CD4-positive, alpha-beta T cell treated with Interleukin-4 for 1 hour (primary cell): Measurements from ENCODE around the gene CD180.

Experiments used
- DNase-seq, 2 donors: peaks; one replicate each; pipeline ENCODE4 v3.0.0-alpha.2; 2020 to 2022

Gene CD180

DNA sequence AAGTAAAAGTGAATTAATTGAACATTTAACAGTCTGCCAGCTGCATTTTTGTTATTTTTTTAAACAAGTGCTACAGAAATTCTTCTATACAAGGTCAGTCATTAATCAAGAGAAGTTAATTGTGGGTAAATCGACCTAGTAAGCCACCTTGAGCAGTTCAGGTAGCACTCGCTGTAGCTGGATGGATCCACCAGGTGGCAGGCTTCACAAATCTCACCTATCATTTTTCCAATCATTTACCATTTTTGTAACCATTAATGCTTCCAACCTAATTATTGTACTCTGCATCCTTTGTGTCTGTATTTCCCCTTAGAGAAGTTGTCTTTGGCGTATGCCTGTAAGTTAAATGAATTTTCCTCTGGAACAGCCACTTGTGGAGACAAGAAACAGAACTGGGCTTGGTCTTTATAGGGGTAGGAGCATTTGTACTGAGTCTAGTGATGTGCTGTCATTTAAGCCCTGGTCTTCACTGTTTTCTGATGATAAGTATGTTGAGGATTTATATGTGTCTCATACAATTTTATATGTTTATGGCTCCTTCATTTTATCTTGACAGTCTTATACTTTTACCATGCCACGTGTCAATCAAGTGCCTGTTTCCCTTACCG, 39.5 kb downstream of the CD180 start:
- DNase-seq: peak; percentile 65 to 72

- DNase-seq: no peak
Measured at GRCh38 chr5:67154556-67155206, 41.9 kb downstream of the CD180 start.

- DNase-seq: no peak
Measured at GRCh38 chr5:67153292-67153691, 43.3 kb downstream of the CD180 start.

DNA sequence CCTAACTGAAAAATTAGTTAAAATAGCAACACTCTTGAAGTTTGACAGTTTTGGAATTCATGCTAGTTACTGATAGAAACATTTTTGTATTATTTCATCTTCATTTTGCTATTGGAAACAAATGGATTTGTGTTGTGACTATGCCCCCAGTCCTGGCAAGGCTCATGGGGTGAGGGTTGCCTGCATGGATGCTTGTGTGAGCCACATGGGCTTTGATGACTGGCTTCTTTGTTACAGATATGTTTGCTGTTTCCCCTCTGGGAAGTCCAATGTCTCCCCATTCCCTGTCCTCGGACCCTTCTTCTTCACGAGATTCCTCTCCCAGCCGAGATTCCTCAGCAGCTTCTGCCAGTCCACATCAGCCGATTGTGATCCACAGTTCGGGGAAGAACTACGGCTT, 44.2 kb downstream of the CD180 start:
- DNase-seq: no peak

- no peak for DNase-seq
Measured at GRCh38 chr5:67149951-67150523, 46.6 kb downstream of the CD180 start.

DNA sequence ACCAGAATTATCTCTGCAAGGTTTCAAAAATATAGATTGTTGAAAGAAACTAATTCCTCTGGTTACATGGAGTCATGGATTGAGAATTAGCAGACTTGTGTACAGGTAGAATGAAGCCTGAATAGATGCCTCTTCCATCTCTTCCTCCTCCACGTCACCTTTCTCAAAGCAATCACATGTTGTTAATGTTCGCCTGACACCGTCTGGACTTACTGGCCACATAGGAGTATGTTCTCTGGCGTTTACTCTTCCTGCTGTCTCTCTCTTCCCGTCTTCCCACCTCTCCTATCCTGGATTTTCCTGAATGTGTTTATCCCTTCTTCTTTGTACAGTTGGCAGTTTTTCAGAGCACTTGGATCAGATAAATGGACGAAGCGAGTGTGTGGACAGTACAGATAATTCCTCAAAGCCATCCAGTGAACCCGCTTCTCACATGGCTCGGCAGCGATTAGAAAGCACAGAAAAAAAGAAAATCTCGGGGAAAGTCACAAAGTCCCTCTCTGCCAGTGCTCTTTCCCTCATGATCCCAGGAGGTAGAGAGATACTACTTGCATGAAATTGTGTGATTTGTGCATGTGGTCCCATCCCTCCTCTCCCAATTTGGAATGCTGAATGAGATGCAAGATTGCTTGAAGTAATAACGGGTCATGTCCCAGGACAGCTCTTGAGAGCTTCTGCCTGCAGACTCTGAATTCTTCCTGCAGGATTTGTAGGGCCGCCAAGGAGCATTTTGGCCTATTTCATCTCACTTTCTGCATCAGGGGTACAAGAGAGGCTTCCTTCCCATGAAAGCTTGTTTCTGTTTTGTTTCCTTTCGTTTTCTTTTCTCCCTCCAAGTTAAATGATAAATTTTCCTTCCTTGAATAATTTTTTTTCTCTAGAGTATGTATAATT, 47.3 kb downstream of the CD180 start:
- no peak for DNase-seq

GRCh38 chr5:67147760-67148159, 48.8 kb downstream of the CD180 start:
- DNase-seq: no peak

GRCh38 chr5:67146981-67147380, 49.6 kb downstream of the CD180 start:
- DNase-seq: no peak

- no peak for DNase-seq
Measured at GRCh38 chr5:67146574-67146973, 50.0 kb downstream of the CD180 start.

GRCh38 chr5:67144183-67144639, 52.4 kb downstream of the CD180 start:
- no peak for DNase-seq

DNA sequence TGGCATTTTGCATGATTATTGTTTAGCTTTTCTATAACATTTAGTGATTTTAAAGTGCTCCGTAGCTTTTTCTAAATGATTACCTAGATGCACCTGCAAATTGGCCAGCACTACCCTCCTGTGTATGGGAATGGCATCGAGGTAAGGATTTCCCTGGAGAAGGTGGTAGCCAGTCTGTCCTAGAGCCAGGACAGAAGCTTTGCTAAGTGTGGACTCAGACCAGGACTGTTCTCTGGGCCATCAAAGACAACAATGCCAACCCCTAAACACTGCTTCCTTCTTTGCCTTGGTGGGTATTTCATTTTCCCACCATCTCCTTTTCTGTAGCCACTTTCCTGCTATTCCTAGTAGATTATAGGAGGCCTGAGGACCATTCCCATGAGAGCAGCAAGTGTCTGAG, 53.0 kb downstream of the CD180 start:
- DNase-seq: no peak

DNA sequence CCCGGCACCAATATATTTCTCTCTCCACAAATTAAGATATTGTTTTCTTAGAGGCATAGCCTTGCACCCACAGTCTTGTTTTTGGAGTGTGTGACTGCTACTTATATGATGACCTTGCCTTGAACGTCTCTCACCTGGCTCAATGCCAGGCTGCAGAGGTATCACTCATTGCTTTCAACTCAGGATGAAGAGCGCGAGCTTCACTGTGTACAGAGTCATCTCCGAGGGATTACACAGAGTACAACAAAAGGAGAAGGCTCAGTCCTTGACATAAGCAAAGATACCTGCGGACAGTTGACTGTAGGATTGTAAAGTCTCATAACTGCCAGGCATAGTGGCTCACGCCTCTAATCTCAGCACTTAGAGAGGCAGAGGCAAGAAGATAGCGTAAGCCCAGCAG, 53.8 kb downstream of the CD180 start:
- no peak for DNase-seq

- no peak for DNase-seq
Measured at GRCh38 chr5:67141644-67142043, 55.0 kb downstream of the CD180 start.

DNA sequence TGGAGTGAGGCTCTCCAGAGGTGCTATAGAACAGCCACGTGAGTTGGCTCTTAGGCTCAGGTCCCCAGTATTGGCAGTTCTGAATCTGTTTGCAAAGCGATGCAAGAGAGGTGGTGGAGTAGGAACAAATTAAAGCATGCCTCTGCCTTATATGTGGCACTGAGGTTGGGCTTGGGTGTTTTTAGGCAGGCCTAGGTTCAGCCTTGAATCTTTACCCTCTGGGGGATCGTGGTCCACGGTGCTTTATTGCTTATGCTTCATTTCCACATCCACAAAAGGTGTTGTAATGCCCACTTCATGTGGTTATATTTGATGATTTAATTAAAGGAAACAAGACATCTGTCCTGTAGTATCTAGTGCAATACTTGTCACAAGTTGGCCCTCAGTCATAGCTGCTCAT, 56.2 kb downstream of the CD180 start:
- no peak for DNase-seq

DNA sequence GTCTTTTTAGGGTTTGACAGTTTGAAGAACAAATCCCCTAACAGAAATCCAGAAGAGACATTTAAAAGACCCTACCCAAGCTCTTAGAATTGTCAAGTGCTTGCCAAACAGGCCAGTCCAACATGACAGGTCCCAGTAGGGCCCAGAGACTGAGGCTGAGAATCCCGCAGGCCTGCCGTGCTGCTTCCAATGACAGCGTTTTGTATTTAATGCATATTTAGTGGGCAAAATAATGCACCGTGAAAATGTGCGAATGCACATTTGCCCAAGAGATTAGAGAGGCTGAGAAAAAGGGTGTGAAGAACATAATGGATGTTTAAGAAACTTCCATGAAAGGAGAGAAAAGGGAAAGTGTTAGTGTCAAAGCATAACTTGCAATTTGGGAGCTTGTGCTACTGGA, 57.6 kb downstream of the CD180 start:
- no peak for DNase-seq

DNA sequence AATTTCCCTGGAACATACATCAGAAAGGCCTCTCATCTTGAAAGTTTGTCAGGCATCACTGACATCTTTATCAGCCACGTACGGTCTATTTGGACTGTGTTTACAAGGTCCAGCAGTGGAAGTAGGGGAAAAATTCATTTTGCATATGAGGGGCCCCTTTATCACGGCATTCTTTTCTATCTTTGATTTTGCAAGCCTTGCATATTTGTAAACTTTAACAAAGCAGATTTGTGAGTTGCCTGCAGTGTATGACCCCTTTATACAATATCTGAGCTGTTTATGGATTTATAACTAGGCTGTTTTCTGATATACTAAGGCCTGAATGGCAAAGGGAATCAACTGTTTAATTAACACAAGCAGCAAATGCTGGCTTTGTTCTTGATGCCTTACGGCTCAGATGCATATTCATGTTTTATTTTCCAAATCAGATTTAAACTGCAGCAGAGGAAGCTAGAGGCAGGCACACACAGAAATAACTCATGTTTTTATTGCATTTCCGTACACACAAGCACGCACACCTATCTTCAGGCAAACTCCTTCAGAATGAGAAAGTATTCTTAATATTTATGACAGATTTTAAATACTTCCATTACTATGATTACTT, 61.1 kb downstream of the CD180 start:
- DNase-seq: no peak

GRCh38 chr5:67133776-67134175, 62.8 kb downstream of the CD180 start:
- DNase-seq: no peak

GRCh38 chr5:67133217-67133616, 63.4 kb downstream of the CD180 start:
- no peak for DNase-seq

DNA sequence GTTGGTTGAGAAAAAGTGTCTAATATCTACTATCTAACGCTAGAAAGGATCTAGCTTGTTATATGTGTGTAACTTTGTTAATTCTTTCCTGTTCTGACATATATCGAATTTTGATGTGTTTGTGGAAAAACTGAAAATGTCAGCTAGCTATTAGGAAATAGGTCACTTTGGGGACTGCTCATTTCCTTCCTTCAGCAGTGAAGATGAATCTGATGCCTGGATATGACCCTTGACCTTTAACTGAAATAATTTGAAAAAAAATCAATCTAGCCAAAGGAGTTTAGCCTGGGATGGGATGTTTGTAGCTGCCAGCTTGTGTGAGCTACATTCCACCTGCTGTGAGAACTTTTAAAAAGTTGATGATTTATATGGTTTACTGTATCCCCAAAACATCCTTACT, 66.8 kb downstream of the CD180 start:
- no peak for DNase-seq
